ENCODE results near the gene MORN1. TPM values are rescaled to one million over a fixed set of nuclear protein-coding genes. Genes with fewer than 3 reads are reported as not detected.

The MORN1 gene
- total and polyA plus RNA-seq, 9 of the 15 experiments (the other 6 are each of a cell fraction or from before 2014, with no cell fraction given): 0.24 to 9.3 (median 4.2) TPM

DNA sequence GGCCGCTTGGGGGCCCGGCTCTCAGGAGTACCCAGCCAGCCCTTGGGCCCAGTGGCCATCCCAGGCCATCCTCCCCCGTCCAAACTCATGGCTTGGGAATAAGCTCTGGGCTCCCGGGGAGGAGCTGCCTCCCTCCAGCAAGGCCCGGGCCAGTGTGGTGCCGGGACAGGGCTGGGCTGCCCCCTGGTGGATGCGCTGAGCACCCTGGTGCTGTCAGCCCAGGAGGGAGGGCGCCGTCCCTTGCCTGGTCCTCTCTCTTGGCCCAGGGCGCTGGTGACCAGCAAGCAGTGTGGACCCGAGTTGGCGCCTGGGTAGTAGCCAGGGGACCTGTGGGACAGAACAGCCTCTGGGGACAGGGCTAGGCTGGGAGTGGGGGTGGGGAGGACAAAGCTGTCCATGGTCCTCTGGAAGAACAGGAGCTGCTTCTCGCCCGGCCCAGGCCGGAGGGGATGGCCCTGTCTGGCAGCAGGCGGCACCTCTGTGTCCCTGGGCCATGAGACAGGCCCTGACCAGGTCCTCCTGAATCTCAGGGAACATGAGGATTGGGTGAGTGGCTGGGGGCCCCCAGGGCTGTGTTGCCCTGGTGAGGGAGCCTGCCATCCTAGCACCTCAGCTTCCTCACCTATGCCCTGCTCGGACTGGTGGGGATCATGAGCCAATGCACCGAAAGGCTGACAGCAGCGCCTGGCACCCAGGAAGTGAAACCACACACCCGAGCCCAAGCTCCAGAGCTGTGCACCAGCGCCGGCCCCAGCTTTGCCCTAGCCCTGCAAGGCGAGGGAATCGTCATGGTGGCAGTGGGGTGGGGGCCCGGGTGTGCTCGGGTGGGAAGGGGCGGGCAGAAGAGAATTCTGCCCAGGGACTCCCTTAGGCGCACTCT, 9.4 kb downstream of the MORN1 start (continued):
- TF ChIP-seq, protein P1, sequence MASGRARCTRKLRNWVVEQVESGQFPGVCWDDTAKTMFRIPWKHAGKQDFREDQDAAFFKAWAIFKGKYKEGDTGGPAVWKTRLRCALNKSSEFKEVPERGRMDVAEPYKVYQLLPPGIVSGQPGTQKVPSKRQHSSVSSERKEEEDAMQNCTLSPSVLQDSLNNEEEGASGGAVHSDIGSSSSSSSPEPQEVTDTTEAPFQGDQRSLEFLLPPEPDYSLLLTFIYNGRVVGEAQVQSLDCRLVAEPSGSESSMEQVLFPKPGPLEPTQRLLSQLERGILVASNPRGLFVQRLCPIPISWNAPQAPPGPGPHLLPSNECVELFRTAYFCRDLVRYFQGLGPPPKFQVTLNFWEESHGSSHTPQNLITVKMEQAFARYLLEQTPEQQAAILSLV (tag; IDR thresholded peaks at IDR 0.05): no peak
- TF ChIP-seq DNMT1 (IDR thresholded peaks at IDR 0.05) (no peak), TEAD1 (CRISPR knock-in tag; IDR thresholded peaks at IDR 0.05) (peak in 1 of 2 experiments; percentile 39; a peak in 1 of 4 replicates), ZBTB9 (CRISPR knock-in tag; IDR thresholded peaks at IDR 0.05) (0 out of 2 replicates have a peak, but pooled peaks have one; percentile 51), ZNF764 (CRISPR knock-in tag; IDR thresholded peaks at IDR 0.05; ENCODE audit: low read depth) (no peak), ZNF444 (CRISPR knock-in tag; IDR thresholded peaks at IDR 0.05) (no peak), THAP7 (CRISPR knock-in tag; IDR thresholded peaks at IDR 0.05) (no peak), ZNF212 (CRISPR knock-in tag; IDR thresholded peaks at IDR 0.05) (0 out of 2 replicates have a peak, but pooled peaks have one; percentile 18), ZFP36 (IDR thresholded peaks at IDR 0.05; ENCODE audit: low read depth, low read length, partially characterized antibody) (peak; percentile 25), TBP (optimal IDR thresholded peaks at IDR 0.05; ENCODE audit: low read depth, low read length) (no peak), MTA3 (IDR thresholded peaks at IDR 0.05; ENCODE audit: borderline replicate concordance) (peak; percentile 38; the same call in 1 of the 2 replicates), YY1 (IDR thresholded peaks at IDR 0.05; ENCODE audit: borderline replicate concordance in 1 of 3, control insufficient read depth in 1 of 3, extremely low read depth in 1 of 3, insufficient read depth in 3 of 3, insufficient read length in 1 of 3, insufficient replicate concordance in 2 of 3, low read depth in 1 of 3, low read length in 2 of 3) (peak in 1 of 3 experiments; percentile 25), HNRNPK (IDR thresholded peaks at IDR 0.05; ENCODE audit: low read depth, low read length, poor library complexity, severe bottlenecking) (no peak), ZNF431 (CRISPR knock-in tag; IDR thresholded peaks at IDR 0.05) (no peak), ZBTB26 (CRISPR knock-in tag; IDR thresholded peaks at IDR 0.05) (0 out of 2 replicates have a peak, but pooled peaks have one; percentile 11)
- TF ChIP-seq, protein P2, sequence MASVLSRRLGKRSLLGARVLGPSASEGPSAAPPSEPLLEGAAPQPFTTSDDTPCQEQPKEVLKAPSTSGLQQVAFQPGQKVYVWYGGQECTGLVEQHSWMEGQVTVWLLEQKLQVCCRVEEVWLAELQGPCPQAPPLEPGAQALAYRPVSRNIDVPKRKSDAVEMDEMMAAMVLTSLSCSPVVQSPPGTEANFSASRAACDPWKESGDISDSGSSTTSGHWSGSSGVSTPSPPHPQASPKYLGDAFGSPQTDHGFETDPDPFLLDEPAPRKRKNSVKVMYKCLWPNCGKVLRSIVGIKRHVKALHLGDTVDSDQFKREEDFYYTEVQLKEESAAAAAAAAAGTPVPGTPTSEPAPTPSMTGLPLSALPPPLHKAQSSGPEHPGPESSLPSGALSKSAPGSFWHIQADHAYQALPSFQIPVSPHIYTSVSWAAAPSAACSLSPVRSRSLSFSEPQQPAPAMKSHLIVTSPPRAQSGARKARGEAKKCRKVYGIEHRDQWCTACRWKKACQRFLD (CRISPR knock-in tag; IDR thresholded peaks at IDR 0.05): no peak
- TF ChIP-seq, protein P3, sequence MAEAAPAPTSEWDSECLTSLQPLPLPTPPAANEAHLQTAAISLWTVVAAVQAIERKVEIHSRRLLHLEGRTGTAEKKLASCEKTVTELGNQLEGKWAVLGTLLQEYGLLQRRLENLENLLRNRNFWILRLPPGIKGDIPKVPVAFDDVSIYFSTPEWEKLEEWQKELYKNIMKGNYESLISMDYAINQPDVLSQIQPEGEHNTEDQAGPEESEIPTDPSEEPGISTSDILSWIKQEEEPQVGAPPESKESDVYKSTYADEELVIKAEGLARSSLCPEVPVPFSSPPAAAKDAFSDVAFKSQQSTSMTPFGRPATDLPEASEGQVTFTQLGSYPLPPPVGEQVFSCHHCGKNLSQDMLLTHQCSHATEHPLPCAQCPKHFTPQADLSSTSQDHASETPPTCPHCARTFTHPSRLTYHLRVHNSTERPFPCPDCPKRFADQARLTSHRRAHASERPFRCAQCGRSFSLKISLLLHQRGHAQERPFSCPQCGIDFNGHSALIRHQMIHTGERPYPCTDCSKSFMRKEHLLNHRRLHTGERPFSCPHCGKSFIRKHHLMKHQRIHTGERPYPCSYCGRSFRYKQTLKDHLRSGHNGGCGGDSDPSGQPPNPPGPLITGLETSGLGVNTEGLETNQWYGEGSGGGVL (CRISPR knock-in tag; IDR thresholded peaks at IDR 0.05): no peak

Measured in K562 (cell line).